Esophagus muscularis mucosa (tissue), 4 donors: Measurements from ENCODE around the gene NAV1.

Experiments used
- EP300 ChIP-seq: sonication (generic); formaldehyde crosslinking; IDR thresholded peaks from one replicate; pipeline ENCODE4 v1.6.1; 2017; ENCODE audit warnings: antibody characterized with exemption
- POLR2A ChIP-seq: fragments of 450-650 bp; IDR thresholded peaks from one replicate; pipeline ENCODE4 v1.6.1; 2017; ENCODE audit warnings: antibody characterized with exemption, moderate library complexity, mild to moderate bottlenecking, low read depth
- TF ChIP-seq, protein P1 (sequence below), 3 experiments: fragments of 200-600 bp in 2 of 3; fragments of 450-650 bp in 1 of 3; sonication (generic) in 2 of 3; IDR thresholded peaks; one replicate each; pipeline ENCODE4 v1.5.1; 2017 to 2019; ENCODE audit warnings: antibody characterized with exemption in 3 of 3, mild to moderate bottlenecking in 2 of 3, moderate library complexity in 1 of 3

DNA sequence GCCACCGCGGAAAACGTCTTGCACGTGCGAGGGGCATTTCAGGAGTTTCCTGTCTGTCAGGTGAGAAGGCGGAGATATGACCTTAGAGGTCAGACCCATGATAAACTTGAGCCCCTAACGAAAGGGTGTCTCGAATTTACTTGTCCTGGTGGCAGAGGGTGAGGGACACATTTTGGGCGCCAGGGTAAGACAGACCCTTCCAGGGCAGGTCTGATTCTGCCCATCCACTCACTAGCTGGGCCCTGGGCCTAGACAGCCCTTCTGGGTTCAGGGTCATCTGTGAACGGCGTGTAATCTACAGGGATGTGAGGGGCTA lies 31.6 kb upstream of the NAV1 start:
- TF ChIP-seq EP300 (no peak), POLR2A (no peak)
- TF ChIP-seq, protein P1, sequence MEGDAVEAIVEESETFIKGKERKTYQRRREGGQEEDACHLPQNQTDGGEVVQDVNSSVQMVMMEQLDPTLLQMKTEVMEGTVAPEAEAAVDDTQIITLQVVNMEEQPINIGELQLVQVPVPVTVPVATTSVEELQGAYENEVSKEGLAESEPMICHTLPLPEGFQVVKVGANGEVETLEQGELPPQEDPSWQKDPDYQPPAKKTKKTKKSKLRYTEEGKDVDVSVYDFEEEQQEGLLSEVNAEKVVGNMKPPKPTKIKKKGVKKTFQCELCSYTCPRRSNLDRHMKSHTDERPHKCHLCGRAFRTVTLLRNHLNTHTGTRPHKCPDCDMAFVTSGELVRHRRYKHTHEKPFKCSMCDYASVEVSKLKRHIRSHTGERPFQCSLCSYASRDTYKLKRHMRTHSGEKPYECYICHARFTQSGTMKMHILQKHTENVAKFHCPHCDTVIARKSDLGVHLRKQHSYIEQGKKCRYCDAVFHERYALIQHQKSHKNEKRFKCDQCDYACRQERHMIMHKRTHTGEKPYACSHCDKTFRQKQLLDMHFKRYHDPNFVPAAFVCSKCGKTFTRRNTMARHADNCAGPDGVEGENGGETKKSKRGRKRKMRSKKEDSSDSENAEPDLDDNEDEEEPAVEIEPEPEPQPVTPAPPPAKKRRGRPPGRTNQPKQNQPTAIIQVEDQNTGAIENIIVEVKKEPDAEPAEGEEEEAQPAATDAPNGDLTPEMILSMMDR (IDR thresholded peaks at IDR 0.05), result no peak
